ENCODE results near the gene RASSF8.

DNA sequence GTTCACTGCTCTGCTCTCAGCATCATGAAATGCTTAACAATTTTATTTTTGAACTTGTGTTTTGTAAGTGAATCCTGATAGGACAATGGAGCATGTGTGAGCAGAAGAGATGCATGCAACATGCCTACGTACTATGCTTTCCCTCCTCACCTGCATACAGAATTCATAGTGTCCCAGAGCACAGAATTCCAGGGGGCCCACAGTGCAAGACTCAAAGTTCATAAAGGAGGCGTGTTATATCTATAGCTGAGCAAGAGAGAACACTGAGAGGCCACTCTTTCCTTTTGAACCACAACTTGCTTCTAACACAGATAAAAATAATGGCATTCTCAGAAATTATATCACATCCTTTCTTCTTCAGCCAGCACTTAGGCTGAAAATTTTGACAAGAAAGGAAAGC is 137.6 kb downstream of the RASSF8 start:
- TF ChIP-seq, protein P1, sequence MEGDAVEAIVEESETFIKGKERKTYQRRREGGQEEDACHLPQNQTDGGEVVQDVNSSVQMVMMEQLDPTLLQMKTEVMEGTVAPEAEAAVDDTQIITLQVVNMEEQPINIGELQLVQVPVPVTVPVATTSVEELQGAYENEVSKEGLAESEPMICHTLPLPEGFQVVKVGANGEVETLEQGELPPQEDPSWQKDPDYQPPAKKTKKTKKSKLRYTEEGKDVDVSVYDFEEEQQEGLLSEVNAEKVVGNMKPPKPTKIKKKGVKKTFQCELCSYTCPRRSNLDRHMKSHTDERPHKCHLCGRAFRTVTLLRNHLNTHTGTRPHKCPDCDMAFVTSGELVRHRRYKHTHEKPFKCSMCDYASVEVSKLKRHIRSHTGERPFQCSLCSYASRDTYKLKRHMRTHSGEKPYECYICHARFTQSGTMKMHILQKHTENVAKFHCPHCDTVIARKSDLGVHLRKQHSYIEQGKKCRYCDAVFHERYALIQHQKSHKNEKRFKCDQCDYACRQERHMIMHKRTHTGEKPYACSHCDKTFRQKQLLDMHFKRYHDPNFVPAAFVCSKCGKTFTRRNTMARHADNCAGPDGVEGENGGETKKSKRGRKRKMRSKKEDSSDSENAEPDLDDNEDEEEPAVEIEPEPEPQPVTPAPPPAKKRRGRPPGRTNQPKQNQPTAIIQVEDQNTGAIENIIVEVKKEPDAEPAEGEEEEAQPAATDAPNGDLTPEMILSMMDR (conservative IDR thresholded peaks at IDR 0.05; ENCODE audit: low read depth, low read length), result no peak
- TF ChIP-seq EZH2 (IDR thresholded peaks at IDR 0.05; ENCODE audit: low read length, unreplicated experiment) (no peak), EZH2phosphoT487 (IDR thresholded peaks at IDR 0.05; ENCODE audit: borderline replicate concordance, low read length) (no peak)
